Neural cell (in vitro differentiated cells): ENCODE data around the gene NFATC3.

ENCODE experiments used
- MXI1 ChIP-seq: fragments of 450-650 bp; conservative IDR thresholded peaks from 2 replicates; pipeline ENCODE4 v1.6.1; 2014; ENCODE audit warnings: antibody characterized with exemption, mild to moderate bottlenecking; ENCODE audit not compliant: poor library complexity, severe bottlenecking
- RAD21 ChIP-seq: fragments of 450-650 bp; conservative IDR thresholded peaks from 2 replicates; pipeline ENCODE4 v1.6.1; 2014; ENCODE audit warnings: antibody characterized with exemption, mild to moderate bottlenecking, moderate library complexity
- TF ChIP-seq, protein P1 (sequence below): fragments of 450-650 bp; IDR thresholded peaks from 2 replicates; pipeline ENCODE4 v1.5.1; 2014; ENCODE audit warnings: antibody characterized with exemption, mild to moderate bottlenecking, moderate library complexity; ENCODE audit not compliant: poor library complexity, severe bottlenecking
- TF ChIP-seq, protein P2 (sequence below): IDR thresholded peaks from 2 replicates; pipeline ENCODE4 v1.6.1; 2012; ENCODE audit warnings: borderline replicate concordance

DNA sequence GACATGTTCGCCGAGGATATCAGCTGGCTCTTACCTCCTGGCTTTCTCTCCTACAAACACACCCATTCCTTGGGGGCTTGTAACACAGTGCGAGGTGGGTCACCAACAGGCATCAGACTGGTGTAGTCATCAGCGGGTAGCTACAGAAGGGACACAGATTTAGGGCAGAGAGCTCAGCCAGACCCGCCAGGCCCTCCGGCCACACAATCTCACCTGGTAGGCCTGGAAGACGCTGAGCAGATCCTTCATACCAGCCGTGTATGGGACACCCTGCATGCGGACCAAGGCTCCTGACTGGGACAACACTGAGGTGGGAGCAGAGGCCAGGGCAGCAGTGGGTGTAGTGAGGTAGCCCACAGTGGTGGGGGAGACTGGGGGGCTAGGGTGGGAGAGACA lies 145.0 kb downstream of the NFATC3 start:
- TF ChIP-seq, protein P1, sequence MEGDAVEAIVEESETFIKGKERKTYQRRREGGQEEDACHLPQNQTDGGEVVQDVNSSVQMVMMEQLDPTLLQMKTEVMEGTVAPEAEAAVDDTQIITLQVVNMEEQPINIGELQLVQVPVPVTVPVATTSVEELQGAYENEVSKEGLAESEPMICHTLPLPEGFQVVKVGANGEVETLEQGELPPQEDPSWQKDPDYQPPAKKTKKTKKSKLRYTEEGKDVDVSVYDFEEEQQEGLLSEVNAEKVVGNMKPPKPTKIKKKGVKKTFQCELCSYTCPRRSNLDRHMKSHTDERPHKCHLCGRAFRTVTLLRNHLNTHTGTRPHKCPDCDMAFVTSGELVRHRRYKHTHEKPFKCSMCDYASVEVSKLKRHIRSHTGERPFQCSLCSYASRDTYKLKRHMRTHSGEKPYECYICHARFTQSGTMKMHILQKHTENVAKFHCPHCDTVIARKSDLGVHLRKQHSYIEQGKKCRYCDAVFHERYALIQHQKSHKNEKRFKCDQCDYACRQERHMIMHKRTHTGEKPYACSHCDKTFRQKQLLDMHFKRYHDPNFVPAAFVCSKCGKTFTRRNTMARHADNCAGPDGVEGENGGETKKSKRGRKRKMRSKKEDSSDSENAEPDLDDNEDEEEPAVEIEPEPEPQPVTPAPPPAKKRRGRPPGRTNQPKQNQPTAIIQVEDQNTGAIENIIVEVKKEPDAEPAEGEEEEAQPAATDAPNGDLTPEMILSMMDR: no peak
- TF ChIP-seq MXI1 (no peak), RAD21 (no peak)
- TF ChIP-seq, protein P2, sequence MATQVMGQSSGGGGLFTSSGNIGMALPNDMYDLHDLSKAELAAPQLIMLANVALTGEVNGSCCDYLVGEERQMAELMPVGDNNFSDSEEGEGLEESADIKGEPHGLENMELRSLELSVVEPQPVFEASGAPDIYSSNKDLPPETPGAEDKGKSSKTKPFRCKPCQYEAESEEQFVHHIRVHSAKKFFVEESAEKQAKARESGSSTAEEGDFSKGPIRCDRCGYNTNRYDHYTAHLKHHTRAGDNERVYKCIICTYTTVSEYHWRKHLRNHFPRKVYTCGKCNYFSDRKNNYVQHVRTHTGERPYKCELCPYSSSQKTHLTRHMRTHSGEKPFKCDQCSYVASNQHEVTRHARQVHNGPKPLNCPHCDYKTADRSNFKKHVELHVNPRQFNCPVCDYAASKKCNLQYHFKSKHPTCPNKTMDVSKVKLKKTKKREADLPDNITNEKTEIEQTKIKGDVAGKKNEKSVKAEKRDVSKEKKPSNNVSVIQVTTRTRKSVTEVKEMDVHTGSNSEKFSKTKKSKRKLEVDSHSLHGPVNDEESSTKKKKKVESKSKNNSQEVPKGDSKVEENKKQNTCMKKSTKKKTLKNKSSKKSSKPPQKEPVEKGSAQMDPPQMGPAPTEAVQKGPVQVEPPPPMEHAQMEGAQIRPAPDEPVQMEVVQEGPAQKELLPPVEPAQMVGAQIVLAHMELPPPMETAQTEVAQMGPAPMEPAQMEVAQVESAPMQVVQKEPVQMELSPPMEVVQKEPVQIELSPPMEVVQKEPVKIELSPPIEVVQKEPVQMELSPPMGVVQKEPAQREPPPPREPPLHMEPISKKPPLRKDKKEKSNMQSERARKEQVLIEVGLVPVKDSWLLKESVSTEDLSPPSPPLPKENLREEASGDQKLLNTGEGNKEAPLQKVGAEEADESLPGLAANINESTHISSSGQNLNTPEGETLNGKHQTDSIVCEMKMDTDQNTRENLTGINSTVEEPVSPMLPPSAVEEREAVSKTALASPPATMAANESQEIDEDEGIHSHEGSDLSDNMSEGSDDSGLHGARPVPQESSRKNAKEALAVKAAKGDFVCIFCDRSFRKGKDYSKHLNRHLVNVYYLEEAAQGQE: no peak
